Suprapubic skin (tissue), 4 donors: ENCODE data around the gene CHN1. TPM values are rescaled to one million over a fixed set of nuclear protein-coding genes. Genes with fewer than 3 reads are reported as not detected.

Experiments used
- DNase-seq, 2 donors: peaks; one replicate each; pipeline ENCODE4 v3.0.0-alpha.2; 2019; ENCODE audit warnings: low spot score in 2 of 2
- H3K27ac ChIP-seq: fragments of 200-600 bp; sonication (generic); one replicate; pipeline ENCODE4 v1.5.1; 2019
- H3K27me3 ChIP-seq: fragments of 200-600 bp; sonication (generic); one replicate; pipeline ENCODE4 v1.5.1; 2019
- H3K36me3 ChIP-seq: fragments of 200-600 bp; sonication (generic); one replicate; pipeline ENCODE4 v1.5.1; 2019
- H3K4me1 ChIP-seq: fragments of 200-600 bp; sonication (generic); one replicate; pipeline ENCODE4 v1.5.1; 2019
- H3K4me3 ChIP-seq: fragments of 200-600 bp; sonication (generic); one replicate; pipeline ENCODE4 v1.5.1; 2019; ENCODE audit warnings: mild to moderate bottlenecking
- H3K9me3 ChIP-seq: fragments of 200-600 bp; sonication (generic); one replicate; pipeline ENCODE4 v1.5.1; 2019
- CTCF ChIP-seq, 2 donors: fragments of 200-600 bp in 1 of 2; fragments of 450-650 bp in 1 of 2; sonication (generic) in 1 of 2; IDR thresholded peaks; one replicate each; pipeline ENCODE4 v1.5.1; 2016 to 2019; ENCODE audit warnings: antibody characterized with exemption in 2 of 2, mild to moderate bottlenecking in 1 of 2, moderate library complexity in 1 of 2
- EP300 ChIP-seq: sonication (generic); formaldehyde crosslinking; IDR thresholded peaks from one replicate; pipeline ENCODE4 v1.6.1; 2017; ENCODE audit warnings: antibody characterized with exemption
- POLR2A ChIP-seq, 2 donors: fragments of 450-650 bp; IDR thresholded peaks; one replicate each; pipeline ENCODE4 v1.6.1; 2017; ENCODE audit warnings: antibody characterized with exemption in 2 of 2, mild to moderate bottlenecking in 2 of 2, moderate library complexity in 2 of 2
- POLR2AphosphoS5 ChIP-seq, 3 donors: sonication (generic); formaldehyde crosslinking; IDR thresholded peaks; one replicate each; pipeline ENCODE4 v1.6.1; 2017; ENCODE audit warnings: antibody characterized with exemption in 3 of 3
- WGBS: methylation state at CpG from one replicate; pipeline ENCODE4 v1.1.5; 2018; 5-methylcytosine and 5-hydroxymethylcytosine counted together
- total RNA-seq, 4 donors: library from RNA; depleted of rRNA; stranded (reverse); fragments of >200 nt; gene quantifications; one replicate each; pipeline ENCODE4 v1.1.0, GENCODE V29; 2016

CHN1 gene
- total RNA-seq, 4 donors from 2014 or later = 1.6 to 4.9 (median 3.6) TPM

DNA sequence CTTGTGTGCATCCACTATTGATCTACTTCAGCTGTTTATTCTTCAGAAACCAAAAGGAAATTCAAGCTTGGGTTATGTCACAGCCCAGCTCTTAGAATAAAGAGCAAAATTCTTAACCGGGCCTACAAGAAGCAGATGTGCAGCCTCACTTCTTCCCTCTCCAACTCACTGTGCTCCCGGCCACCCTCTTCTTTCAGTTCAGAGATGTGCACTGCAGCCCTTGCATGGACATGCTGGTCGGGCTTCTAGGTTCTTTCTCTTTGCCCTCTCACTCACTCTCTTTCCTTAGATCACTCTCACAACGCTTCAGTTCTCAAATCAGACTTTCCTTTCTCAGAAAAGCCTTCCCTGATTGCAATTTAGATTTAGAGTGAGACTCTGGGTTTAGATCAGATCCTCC, 104.1 kb downstream of the CHN1 start:
- no peak for DNase-seq
- H3K36me3 ChIP-seq = no peaks in the 10 kb centered on the region
- H3K27ac ChIP-seq = no peak overlapping the region
- TF ChIP-seq CTCF (IDR thresholded peaks at IDR 0.05) (no peak), EP300 (no peak), POLR2A (IDR thresholded peaks at IDR 0.05) (no peak), POLR2AphosphoS5 (IDR thresholded peaks at IDR 0.05) (no peak)
- WGBS = 58% methylated on average over 4 of the region's 4 CpGs
- H3K27me3 ChIP-seq = no peaks in the 10 kb centered on the region
- no peak overlapping the region for H3K4me3 ChIP-seq
- H3K9me3 ChIP-seq = no peaks in the 10 kb centered on the region
- no peaks in the 10 kb centered on the region for H3K4me1 ChIP-seq

- no peaks in the 10 kb centered on the region for H3K4me1 ChIP-seq
- H3K9me3 ChIP-seq = no peaks in the 10 kb centered on the region
- TF ChIP-seq POLR2A (IDR thresholded peaks at IDR 0.05) = no peak
- TF ChIP-seq EP300 = no peak
- TF ChIP-seq POLR2AphosphoS5 (IDR thresholded peaks at IDR 0.05) = no peak
- TF ChIP-seq CTCF (IDR thresholded peaks at IDR 0.05) = no peak
- H3K27me3 ChIP-seq = no peaks in the 10 kb centered on the region
- H3K27ac ChIP-seq = no peak overlapping the region
- no peak for DNase-seq
- WGBS = 74% methylated on average over 6 of the region's 6 CpGs
- H3K4me3 ChIP-seq = no peak overlapping the region
- no peaks in the 10 kb centered on the region for H3K36me3 ChIP-seq
Measured at GRCh38 chr2:174897286-174897685, 107.9 kb downstream of the CHN1 start.

DNA sequence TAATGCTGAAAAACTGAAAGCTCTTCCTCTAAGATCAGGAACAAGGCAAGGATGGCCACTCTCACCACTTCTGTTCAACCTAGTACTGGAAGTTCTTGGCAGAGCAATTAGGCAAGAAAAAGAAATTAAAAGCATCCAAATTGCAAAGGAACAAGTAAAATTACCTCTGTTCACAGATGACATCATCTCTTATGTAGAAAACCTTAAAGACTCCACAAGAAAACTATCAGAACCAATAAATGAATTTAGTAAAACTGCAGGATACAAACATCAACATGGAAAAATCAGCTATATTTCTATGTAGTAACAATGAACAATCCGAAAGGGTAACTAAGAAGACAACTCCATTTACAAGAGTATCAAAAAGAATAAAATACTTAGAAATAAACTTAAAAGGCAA, 112.2 kb downstream of the CHN1 start:
- Histone ChIP-seq H3K36me3 (no peaks in the 10 kb centered on the region), H3K27me3 (no peaks in the 10 kb centered on the region), H3K4me3 (no peak overlapping the region), H3K9me3 (no peaks in the 10 kb centered on the region), H3K27ac (no peak overlapping the region), H3K4me1 (no peaks in the 10 kb centered on the region)
- TF ChIP-seq CTCF (IDR thresholded peaks at IDR 0.05) (no peak), POLR2A (IDR thresholded peaks at IDR 0.05) (no peak)
- DNase-seq = no peak
- 97% methylated on average over 1 of the region's 1 CpG for WGBS

DNA sequence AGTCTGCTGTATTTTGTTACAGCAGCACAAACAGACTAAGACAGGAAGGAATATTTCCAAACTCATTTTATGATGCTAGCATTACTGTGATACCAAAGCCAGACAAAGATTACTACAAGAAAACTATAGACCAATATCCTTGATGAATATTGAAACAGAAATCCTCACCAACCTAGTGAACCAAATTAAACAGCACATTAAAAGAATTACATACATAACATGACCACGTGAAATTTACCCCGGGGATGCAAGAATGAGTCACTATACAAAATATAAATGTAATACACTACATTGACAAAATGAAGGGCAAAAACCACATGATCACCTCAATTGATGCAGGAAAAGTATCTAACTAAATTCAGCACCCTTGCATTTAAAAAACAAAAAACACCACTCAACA, 112.6 kb downstream of the CHN1 start:
- Histone ChIP-seq H3K27me3 (no peaks in the 10 kb centered on the region), H3K4me3 (no peak overlapping the region), H3K4me1 (no peaks in the 10 kb centered on the region), H3K9me3 (no peaks in the 10 kb centered on the region), H3K27ac (no peak overlapping the region), H3K36me3 (no peaks in the 10 kb centered on the region)
- TF ChIP-seq POLR2A (IDR thresholded peaks at IDR 0.05) = no peak
- no peak for TF ChIP-seq EP300
- TF ChIP-seq POLR2AphosphoS5 (IDR thresholded peaks at IDR 0.05) = no peak
- TF ChIP-seq CTCF (IDR thresholded peaks at IDR 0.05) = no peak
- 86% methylated on average over 2 of the region's 2 CpGs for WGBS
- no peak for DNase-seq

DNA sequence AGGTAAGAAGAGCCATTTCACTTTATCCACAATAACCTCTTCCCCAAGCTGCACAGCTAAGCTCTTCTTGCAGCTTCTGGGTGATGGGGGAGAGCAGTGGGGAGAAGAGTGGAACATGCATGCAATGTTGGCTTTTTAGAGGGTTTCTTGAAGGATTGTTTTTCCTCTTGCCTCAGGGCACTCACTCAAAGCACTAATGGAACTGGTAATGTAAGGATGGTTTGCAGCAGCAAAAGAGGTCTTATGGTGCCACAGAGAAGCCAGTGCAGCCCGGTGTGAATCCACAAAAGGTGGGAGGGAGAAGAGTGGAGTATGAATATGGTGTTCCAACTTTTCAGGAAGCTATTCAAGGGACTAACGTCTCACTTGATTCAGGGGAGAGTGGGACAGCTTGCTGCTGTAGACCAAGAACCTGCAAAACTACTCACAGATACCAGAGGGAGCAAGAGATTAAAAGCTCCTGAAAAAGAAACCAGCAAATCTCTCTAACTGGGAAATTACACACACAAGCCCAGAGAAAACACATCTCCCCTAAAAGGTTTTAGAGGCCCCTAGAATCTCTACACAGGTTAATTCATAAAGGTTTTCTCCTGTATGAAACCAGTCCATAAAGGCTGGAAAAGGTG, 116.4 kb downstream of the CHN1 start:
- no peak overlapping the region for H3K27ac ChIP-seq
- DNase-seq = no peak
- 87% methylated on average over 2 of the region's 2 CpGs for WGBS
- H3K36me3 ChIP-seq = no peaks in the 10 kb centered on the region
- TF ChIP-seq EP300 (no peak), CTCF (IDR thresholded peaks at IDR 0.05) (no peak), POLR2A (IDR thresholded peaks at IDR 0.05) (no peak), POLR2AphosphoS5 (IDR thresholded peaks at IDR 0.05) (no peak)
- H3K27me3 ChIP-seq = no peaks in the 10 kb centered on the region
- no peak overlapping the region for H3K4me3 ChIP-seq
- no peaks in the 10 kb centered on the region for H3K9me3 ChIP-seq
- H3K4me1 ChIP-seq = no peaks in the 10 kb centered on the region
